SK-MEL-5 (cell line): ENCODE data around the gene CNOT6. TPM values are rescaled to one million over a fixed set of nuclear protein-coding genes. Genes with fewer than 3 reads are reported as not detected.
"Not testable (repeated sequence)": the region's sequence is repeated elsewhere in the genome, so short reads cannot be mapped to it uniquely, and the experiment has no call there.

Experiments used
- DNase-seq: peaks from one replicate; pipeline ENCODE4 v3.0.0-alpha.2; 2016; ENCODE audit warnings: low read depth, low spot score
- in situ Hi-C: cut with HindIII; loops from 2 replicates; pipeline ENCODE4 v1.10.0; 2016; ENCODE audit warnings: low sequenced_read_pairs, high pct_unique_total_duplicates, low pct_unique_long_range_greater_than_20kb
- total RNA-seq: library from RNA; depleted of rRNA; stranded (reverse); fragments of >200 nt; shearing (Covaris generic); gene quantifications from 2 replicates; pipeline ENCODE4 v1.2.3, GENCODE V29; 2014

CNOT6 gene
- total RNA-seq, 1 experiment from 2014 or later = 9.6 TPM

- DNase-seq, in situ Hi-C loops: not testable (repeated sequence)
These were observed 3.7 kb downstream of the CNOT6 start for GRCh38 chr5:180497865-180498264.

- in situ Hi-C loops = no loop called here
- no peak for DNase-seq
These were observed 4.2 kb downstream of the CNOT6 start for GRCh38 chr5:180498378-180498777.

GRCh38 chr5:180499684-180500083, 5.5 kb downstream of the CNOT6 start:
- DNase-seq = no peak
- in situ Hi-C loops = no loop called here

- in situ Hi-C loops, DNase-seq: not testable (repeated sequence)
These were observed 6.1 kb downstream of the CNOT6 start for GRCh38 chr5:180500300-180500699.

GRCh38 chr5:180507661-180508060, 13.5 kb downstream of the CNOT6 start:
- in situ Hi-C loops = no loop called here
- DNase-seq = no peak

GRCh38 chr5:180515294-180515693, 21.1 kb downstream of the CNOT6 start:
- no peak for DNase-seq
- in situ Hi-C loops = no loop called here

GRCh38 chr5:180515974-180516373, 21.8 kb downstream of the CNOT6 start:
- DNase-seq, in situ Hi-C loops: not testable (repeated sequence)

GRCh38 chr5:180516440-180516839, 22.3 kb downstream of the CNOT6 start:
- in situ Hi-C loops = no loop called here
- no peak for DNase-seq

DNA sequence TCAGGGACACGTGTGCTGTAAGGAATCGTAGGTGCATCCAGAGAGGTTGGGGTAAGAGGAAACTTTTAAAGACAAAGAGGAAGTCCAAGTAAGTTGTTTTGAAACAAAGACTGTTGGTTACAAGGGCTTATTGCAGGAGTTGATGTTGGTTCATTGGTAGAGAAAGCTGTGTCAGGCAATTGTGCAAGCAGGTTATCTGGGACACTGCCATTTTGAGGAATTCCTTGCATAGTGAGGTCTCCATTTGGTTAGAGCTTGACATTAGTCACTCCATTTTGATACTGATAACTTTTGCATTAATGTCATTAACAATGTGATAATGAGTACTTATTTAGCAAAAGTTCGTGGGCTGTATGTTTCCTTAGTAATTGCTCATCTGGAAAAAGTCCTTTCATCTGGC, 24.9 kb downstream of the CNOT6 start:
- in situ Hi-C loops = no loop called here
- no peak for DNase-seq

DNA sequence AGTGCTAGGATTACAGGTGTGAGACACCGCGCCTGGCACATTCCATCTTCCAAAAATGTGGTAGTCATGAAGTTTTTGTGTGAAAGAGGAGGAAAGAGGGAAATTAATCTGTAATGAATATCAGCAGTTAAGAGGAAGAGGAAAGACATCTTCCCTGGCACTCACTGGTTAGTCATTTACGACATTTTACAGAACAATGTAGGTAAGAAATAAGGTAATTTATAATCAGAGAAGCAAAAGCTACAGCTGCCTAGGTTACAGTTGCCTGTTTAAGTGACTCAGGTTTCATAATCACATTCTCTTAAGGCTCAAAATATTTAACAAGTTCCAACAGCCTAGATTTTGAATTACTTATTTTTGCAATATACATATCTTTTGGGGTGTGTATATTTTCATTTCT, 26.9 kb downstream of the CNOT6 start:
- in situ Hi-C loops = no loop called here
- no peak for DNase-seq

- in situ Hi-C loops = no loop called here
- no peak for DNase-seq
These were observed 27.4 kb downstream of the CNOT6 start for GRCh38 chr5:180521591-180521990.

GRCh38 chr5:180522330-180522729, 28.2 kb downstream of the CNOT6 start:
- in situ Hi-C loops = no loop called here
- no peak for DNase-seq

DNA sequence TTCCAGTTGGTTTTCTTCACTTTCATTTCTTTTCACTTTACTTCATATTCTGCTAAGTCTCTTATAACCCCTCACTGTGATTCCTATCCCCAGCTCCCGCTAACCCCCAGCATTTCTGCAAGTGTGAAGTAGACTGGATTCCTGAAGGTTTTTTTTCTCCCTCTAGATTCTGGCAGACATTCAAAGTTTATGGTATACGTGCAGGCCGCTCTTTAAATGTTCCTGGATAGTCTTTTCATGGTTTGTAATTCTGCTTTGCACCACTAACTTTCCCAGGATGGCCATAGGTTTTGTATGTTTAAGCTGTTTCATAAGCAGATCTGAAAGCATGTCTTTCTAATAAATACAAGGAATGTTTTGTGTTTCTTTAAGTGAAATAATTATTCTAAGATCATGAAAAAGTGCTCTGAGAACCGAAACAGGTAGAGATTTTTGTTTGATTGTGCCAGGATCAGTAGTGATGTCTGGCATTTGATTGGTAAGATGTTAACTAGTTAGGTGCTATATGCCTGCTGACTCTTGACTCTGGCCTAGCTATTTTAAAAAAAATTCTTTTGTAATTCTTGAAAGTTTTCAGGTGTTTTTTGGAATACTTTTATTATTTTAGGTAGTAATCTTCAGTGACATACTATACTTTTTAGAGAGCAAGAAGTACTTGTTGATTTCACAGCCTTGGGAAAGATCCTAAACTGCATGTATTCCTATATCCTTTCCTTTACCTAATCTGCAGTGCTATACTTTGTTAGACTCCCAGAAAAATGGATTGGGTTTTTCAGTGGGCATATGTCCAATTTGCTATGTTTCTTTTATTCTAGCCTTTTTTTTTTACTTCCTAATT, 29.7 kb downstream of the CNOT6 start:
- no peak for DNase-seq
- in situ Hi-C loops = no loop called here

DNA sequence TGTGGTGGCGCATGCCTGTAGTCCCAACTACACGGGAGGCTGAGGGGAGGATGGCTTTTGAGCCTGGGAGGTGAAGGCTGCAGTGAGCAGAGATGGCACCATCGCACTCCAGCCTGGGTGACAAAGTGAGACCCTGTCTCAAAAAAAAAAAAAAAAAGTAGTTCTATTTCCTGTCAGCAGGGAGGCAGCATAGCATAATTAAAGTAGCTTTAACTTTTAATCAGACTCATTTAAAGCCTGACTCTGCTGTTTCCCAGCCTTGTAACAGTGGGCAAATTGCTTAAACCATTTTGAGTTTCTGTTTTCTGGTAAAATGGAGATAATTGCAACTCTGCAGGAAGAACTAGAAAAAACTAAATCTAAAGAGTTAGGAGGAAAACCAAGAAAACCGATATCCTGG, 31.2 kb downstream of the CNOT6 start:
- in situ Hi-C loops = no loop called here
- DNase-seq = no peak

- in situ Hi-C loops = no loop called here
- no peak for DNase-seq
These were observed 32.1 kb downstream of the CNOT6 start for GRCh38 chr5:180526269-180526668.

DNA sequence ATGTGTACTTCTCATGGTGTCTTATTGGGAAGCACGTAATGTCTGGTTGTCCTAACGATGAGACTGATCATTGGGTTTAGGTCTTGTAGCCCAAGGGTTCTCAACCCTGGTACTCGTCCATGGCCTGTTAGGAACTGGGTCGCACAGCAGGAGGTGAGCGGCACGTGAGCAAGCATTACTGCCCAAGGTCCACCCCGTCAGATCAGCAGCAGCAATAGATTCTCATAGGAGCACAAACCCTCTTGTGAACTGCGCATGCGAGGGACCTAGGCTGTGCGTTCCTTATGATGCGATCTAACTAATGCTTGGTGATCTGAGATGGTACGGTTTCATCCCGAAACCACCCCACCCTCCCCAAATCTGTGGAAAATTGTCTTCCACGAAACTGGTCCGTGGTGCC, 33.5 kb downstream of the CNOT6 start:
- in situ Hi-C loops = no loop called here
- DNase-seq = no peak

- DNase-seq, in situ Hi-C loops: not testable (repeated sequence)
These were observed 36.9 kb downstream of the CNOT6 start for GRCh38 chr5:180531036-180531585.

DNA sequence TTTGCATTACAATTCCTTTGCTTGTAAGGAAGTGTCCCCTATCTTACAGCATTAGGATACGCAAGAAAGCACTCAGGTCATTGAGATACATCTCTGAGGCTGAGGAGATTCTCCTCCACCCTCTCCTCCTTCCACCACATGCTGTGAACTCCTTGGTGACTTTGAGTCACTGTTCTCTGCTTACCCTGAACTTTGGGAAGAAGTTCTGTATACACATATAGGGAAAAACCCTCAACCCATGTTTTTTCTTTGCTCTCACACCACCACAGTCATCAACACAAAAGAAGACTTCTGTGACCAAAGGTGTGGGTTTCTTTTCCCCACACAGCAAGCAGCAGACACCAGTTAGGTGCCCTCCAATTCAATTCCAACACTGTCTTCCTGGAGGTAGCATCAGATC, 38.1 kb downstream of the CNOT6 start:
- in situ Hi-C loops = no loop called here

DNA sequence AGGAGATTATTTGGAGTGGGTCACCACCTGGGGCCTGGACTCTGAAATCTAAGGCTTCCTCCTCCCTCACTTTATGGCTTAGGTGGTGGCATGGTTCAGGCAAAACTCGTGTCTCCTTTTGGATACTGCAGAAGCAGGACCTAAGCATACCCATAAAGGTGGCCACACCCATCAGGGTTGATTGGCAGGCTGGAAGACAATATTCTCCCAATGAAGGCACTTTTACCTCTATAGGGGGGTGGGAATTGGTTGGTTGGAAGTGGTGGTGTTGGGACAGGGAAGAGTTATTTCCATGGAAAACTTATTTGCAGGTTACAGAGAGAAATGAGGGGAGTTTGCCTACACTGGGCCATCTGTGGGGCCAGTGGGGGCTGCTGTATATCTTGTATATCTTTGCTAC, 39.7 kb downstream of the CNOT6 start:
- in situ Hi-C loops = no loop called here
- DNase-seq = no peak

More for the DNA sequence above, 38.1 kb downstream of the CNOT6 start:
- no peak for DNase-seq
